Smooth muscle cell (in vitro differentiated cells): ENCODE measurements around the gene PDE2A. TPM values are rescaled to one million over a fixed set of nuclear protein-coding genes. Genes with fewer than 3 reads are reported as not detected.

Experiments used
- DNase-seq: peaks from one replicate; lab custom pipeline; 2025; ENCODE audit not compliant: unreplicated experiment; lab: John Stamatoyannopoulos, UW
- H2AFZ ChIP-seq: fragments of 200-600 bp; sonication (generic); 2 replicates; pipeline ENCODE4 v1.6.0; 2016; ENCODE audit warnings: antibody characterized with exemption, low read depth, mild to moderate bottlenecking
- H3F3A ChIP-seq: fragments of 200-600 bp; sonication (generic); 2 replicates; pipeline ENCODE4 v1.6.0; 2017; ENCODE audit warnings: antibody characterized with exemption, low read depth
- H3K27ac ChIP-seq: fragments of 200-600 bp; sonication (generic); 2 replicates; pipeline ENCODE4 v1.5.1; 2016; ENCODE audit warnings: low read depth, mild to moderate bottlenecking
- H3K27me3 ChIP-seq: fragments of 200-600 bp; sonication (generic); 2 replicates; pipeline ENCODE4 v1.6.1; 2016; ENCODE audit warnings: low read depth, mild to moderate bottlenecking
- H3K36me3 ChIP-seq: fragments of 200-600 bp; sonication (generic); 2 replicates; pipeline ENCODE4 v1.5.1; 2016; ENCODE audit warnings: low read depth
- H3K4me1 ChIP-seq: fragments of 200-600 bp; sonication (generic); 2 replicates; pipeline ENCODE4 v1.5.1; 2016; ENCODE audit warnings: low read depth
- H3K4me2 ChIP-seq: fragments of 200-600 bp; sonication (generic); 2 replicates; pipeline ENCODE4 v1.6.0; 2016; ENCODE audit warnings: mild to moderate bottlenecking
- H3K4me3 ChIP-seq: fragments of 200-600 bp; sonication (generic); 2 replicates; pipeline ENCODE4 v1.5.1; 2016; ENCODE audit warnings: mild to moderate bottlenecking
- H3K79me2 ChIP-seq: fragments of 200-600 bp; sonication (generic); 2 replicates; pipeline ENCODE4 v1.6.0; 2016; ENCODE audit warnings: low read depth, mild to moderate bottlenecking
- H3K9ac ChIP-seq: fragments of 200-600 bp; sonication (generic); 2 replicates; pipeline ENCODE4 v1.6.0; 2016; ENCODE audit warnings: low read depth
- H3K9me3 ChIP-seq: fragments of 200-600 bp; sonication (generic); replicated peaks from 2 replicates; pipeline ENCODE4 v1.5.1; 2016; ENCODE audit warnings: low read depth
- H4K20me1 ChIP-seq: fragments of 200-600 bp; sonication (generic); 2 replicates; pipeline ENCODE4 v1.6.0; 2016; ENCODE audit warnings: low read depth
- CTCF ChIP-seq: fragments of 200-600 bp; sonication (generic); IDR thresholded peaks from 2 replicates; pipeline ENCODE4 v1.5.1; 2017; ENCODE audit warnings: borderline replicate concordance, mild to moderate bottlenecking, antibody characterized with exemption; ENCODE audit not compliant: insufficient read depth, poor library complexity, severe bottlenecking
- WGBS: methylation state at CpG from one replicate; pipeline ENCODE4 v1.1.7; 2016; ENCODE audit warnings: low lambda C conversion rate; 5-methylcytosine and 5-hydroxymethylcytosine counted together
- polyA plus RNA-seq: library from polyadenylated mRNA; unstranded; fragments of >200 nt; fragmentation: Nextera tagmentation; extraction: Ambion mirVana; gene quantifications from 2 replicates; pipeline ENCODE4 v1.2.1, GENCODE V29; 2016
- total RNA-seq: library from RNA; depleted of rRNA; stranded (reverse); fragments of >200 nt; gene quantifications from 2 replicates; pipeline ENCODE4 v1.2.3, GENCODE V29; 2014

The PDE2A gene
- total and polyA plus RNA-seq, 2 experiments from 2014 or later: 1.0 TPM; not detected in 1

DNA sequence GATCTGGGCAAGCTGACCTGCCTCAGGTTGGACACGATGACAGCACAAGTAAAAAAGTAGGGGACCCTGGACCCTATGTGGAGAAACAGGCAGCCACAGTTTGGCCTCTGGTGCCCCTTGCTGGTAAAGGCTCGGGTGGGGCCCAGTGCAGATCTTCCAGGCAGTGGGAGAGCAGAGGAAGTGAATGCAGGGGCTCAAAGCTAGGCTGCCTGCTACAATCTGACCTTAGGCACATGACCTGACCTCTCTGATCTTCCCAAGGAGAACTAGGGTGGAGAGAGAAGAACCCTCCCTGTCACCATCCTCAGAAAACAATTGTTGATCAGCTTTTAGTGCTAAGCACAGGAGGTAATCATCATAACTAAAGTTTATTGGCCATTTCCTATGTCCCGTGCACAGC, 76.5 kb downstream of the PDE2A start:
- Histone ChIP-seq H3K27me3 (peaks cover 41% of the 10 kb centered on the region), H3K4me2 (no peak overlapping the region), H3F3A (no peaks in the 10 kb centered on the region), H3K4me1 (peaks cover 7% of the 10 kb centered on the region), H3K27ac (no peak overlapping the region), H4K20me1 (no peaks in the 10 kb centered on the region), H3K9ac (no peak overlapping the region), H2AFZ (no peak overlapping the region), H3K79me2 (no peaks in the 10 kb centered on the region), H3K36me3 (no peaks in the 10 kb centered on the region), H3K4me3 (no peak overlapping the region), H3K9me3 (no peaks in the 10 kb centered on the region)
- no peak for TF ChIP-seq CTCF
- WGBS: 77% methylated on average over 3 of the region's 3 CpGs
- no peak for DNase-seq

- Histone ChIP-seq H3K9ac (no peak overlapping the region), H4K20me1 (no peaks in the 10 kb centered on the region), H3K4me2 (no peak overlapping the region), H3K27ac (no peak overlapping the region), H3K79me2 (no peaks in the 10 kb centered on the region), H3F3A (no peaks in the 10 kb centered on the region), H2AFZ (no peak overlapping the region), H3K4me1 (peaks cover 7% of the 10 kb centered on the region), H3K36me3 (no peaks in the 10 kb centered on the region), H3K4me3 (no peak overlapping the region), H3K27me3 (peaks cover 65% of the 10 kb centered on the region), H3K9me3 (no peaks in the 10 kb centered on the region)
- no peak for DNase-seq
- 80% methylated on average over 7 of the region's 9 CpGs for WGBS
- TF ChIP-seq CTCF: no peak
These were observed 78.9 kb downstream of the PDE2A start for GRCh38 chr11:72595292-72595684.

GRCh38 chr11:72594493-72595291, 79.5 kb downstream of the PDE2A start:
- Histone ChIP-seq H3F3A (no peaks in the 10 kb centered on the region), H3K27me3 (peaks cover 71% of the 10 kb centered on the region), H4K20me1 (no peaks in the 10 kb centered on the region), H3K9ac (no peak overlapping the region), H3K27ac (no peak overlapping the region), H2AFZ (no peak overlapping the region), H3K36me3 (no peaks in the 10 kb centered on the region), H3K9me3 (no peaks in the 10 kb centered on the region), H3K4me2 (no peak overlapping the region), H3K4me3 (no peak overlapping the region), H3K4me1 (peaks cover 7% of the 10 kb centered on the region), H3K79me2 (no peaks in the 10 kb centered on the region)
- 76% methylated on average over 8 of the region's 8 CpGs for WGBS
- TF ChIP-seq CTCF: no peak
- no peak for DNase-seq
